Neural progenitor cell (in vitro differentiated cells): ENCODE results near the gene ACTL10.

Experiments
- EZH2 ChIP-seq: fragments of 200-600 bp; sonication (generic); IDR thresholded peaks from 2 replicates; pipeline ENCODE4 v1.6.1; 2017; ENCODE audit warnings: antibody characterized with exemption, mild to moderate bottlenecking, moderate library complexity
- EZH2phosphoT487 ChIP-seq: fragments of 200-600 bp; sonication (generic); IDR thresholded peaks from 2 replicates; pipeline ENCODE4 v1.6.1; 2017; ENCODE audit warnings: antibody characterized with exemption

- no peak for TF ChIP-seq EZH2phosphoT487
- TF ChIP-seq EZH2 = no peak
These were observed 23.2 kb downstream of the ACTL10 start for GRCh38 chr20:33689973-33690372.
